Esophagus squamous epithelium (tissue), 5 donors: ENCODE results near the gene CDAN1. TPM values are rescaled to one million over a fixed set of nuclear protein-coding genes. Genes with fewer than 3 reads are reported as not detected.

Experiments used
- DNase-seq: peaks from one replicate; lab custom pipeline; 2025; lab: John Stamatoyannopoulos, UW
- H3K27ac ChIP-seq, 4 donors: fragments of 200-600 bp; sonication (generic); one replicate each; pipeline ENCODE4 v1.5.1; 2016 to 2019; ENCODE audit warnings: mild to moderate bottlenecking in 1 of 4
- H3K27me3 ChIP-seq, 4 donors: fragments of 200-600 bp; sonication (generic); 1 replicate in 3 of 4; 2 replicates in 1 of 4; pipeline versions ENCODE4 v1.5.1 to v1.6.0; 2017 to 2021; ENCODE audit warnings: antibody characterized with exemption in 1 of 4
- H3K36me3 ChIP-seq, 3 donors: fragments of 200-600 bp; sonication (generic); one replicate each; pipeline ENCODE4 v1.5.1; 2016 to 2019
- H3K4me1 ChIP-seq, 3 donors: fragments of 200-600 bp; sonication (generic); one replicate each; pipeline ENCODE4 v1.5.1; 2017 to 2019
- H3K4me3 ChIP-seq, 4 donors: fragments of 200-600 bp; sonication (generic); 1 replicate in 3 of 4; 2 replicates in 1 of 4; pipeline ENCODE4 v1.5.1; 2016 to 2019; ENCODE audit warnings: mild to moderate bottlenecking in 2 of 4, moderate library complexity in 1 of 4
- H3K9me3 ChIP-seq, 3 donors: fragments of 200-600 bp; sonication (generic); one replicate each; pipeline ENCODE4 v1.5.1; 2016 to 2019
- POLR2A ChIP-seq, 4 donors: fragments of 450-650 bp; IDR thresholded peaks; one replicate each; pipeline ENCODE4 v1.6.1; 2017; ENCODE audit warnings: antibody characterized with exemption in 4 of 4, mild to moderate bottlenecking in 4 of 4, moderate library complexity in 3 of 4
- WGBS, 2 donors: methylation state at CpG; one replicate each; pipeline ENCODE4 v1.1.5; 2018; 5-methylcytosine and 5-hydroxymethylcytosine counted together
- intact Hi-C: fragments of 100-400 bp; cut with DNase I; formaldehyde crosslinking; loops from one replicate; pipeline ENCODE4 v1.15.0; 2022
- total RNA-seq, 4 donors: library from RNA; depleted of rRNA; stranded (reverse); fragments of >200 nt; gene quantifications; one replicate each; pipeline ENCODE4 v1.1.0, GENCODE V29; 2016
- TF ChIP-seq, protein P1 (sequence below), 6 experiments: fragments of 450-650 bp in 4 of 6; fragments of 200-600 bp in 2 of 6; sonication (generic) in 2 of 6; IDR thresholded peaks; one replicate each; pipeline ENCODE4 v1.5.1; 2016 to 2019; ENCODE audit warnings: antibody characterized with exemption in 6 of 6, mild to moderate bottlenecking in 4 of 6, moderate library complexity in 4 of 6
- donor health status: DM: yes; HTN: yes; CAD: no.

CDAN1 gene
- total RNA-seq, 4 donors from 2014 or later, result 7.8 to 9.7 (median 8.6) TPM

DNA sequence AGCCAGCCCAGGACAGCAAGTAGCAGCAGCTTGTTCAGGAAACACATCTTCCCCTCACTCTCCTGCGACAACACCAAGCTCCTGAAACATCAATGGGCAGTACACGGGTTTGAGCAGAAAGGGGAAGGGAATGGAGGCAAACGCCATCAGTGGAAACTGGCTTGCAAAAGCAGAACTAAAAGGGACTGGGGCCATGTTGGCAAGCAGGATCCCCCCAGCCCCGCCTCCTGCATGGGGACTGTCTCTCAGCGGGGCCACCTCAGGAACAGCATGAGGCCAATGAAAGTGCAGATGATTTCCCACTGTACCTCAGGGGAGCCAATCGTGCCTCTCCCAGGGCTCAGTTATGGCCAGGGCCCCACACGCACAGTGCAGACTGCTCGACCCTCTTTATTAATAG is 6.8 kb downstream of the CDAN1 start:
- no peak for DNase-seq
- WGBS, 2 donors, result 60 to 90% methylated on average over 1 to 2 of the region's 8 CpGs
- Histone ChIP-seq H3K9me3 (no peaks in the 10 kb centered on the region), H3K36me3 (peaks cover 28 to 100% (median 50%) of the 10 kb centered on the region in 3 donors), H3K27ac (no peak overlapping the region), H3K4me3 (no peak overlapping the region), H3K27me3 (no peaks in the 10 kb centered on the region), H3K4me1 (peaks cover 0 to 4% (median 0%) of the 10 kb centered on the region in 3 donors)
- intact Hi-C loops, result loop anchor here (10.0 kb wide), 1 partner anchor 195 kb away; the partner anchor contains the start of gene TTBK2
- TF ChIP-seq, protein P1, sequence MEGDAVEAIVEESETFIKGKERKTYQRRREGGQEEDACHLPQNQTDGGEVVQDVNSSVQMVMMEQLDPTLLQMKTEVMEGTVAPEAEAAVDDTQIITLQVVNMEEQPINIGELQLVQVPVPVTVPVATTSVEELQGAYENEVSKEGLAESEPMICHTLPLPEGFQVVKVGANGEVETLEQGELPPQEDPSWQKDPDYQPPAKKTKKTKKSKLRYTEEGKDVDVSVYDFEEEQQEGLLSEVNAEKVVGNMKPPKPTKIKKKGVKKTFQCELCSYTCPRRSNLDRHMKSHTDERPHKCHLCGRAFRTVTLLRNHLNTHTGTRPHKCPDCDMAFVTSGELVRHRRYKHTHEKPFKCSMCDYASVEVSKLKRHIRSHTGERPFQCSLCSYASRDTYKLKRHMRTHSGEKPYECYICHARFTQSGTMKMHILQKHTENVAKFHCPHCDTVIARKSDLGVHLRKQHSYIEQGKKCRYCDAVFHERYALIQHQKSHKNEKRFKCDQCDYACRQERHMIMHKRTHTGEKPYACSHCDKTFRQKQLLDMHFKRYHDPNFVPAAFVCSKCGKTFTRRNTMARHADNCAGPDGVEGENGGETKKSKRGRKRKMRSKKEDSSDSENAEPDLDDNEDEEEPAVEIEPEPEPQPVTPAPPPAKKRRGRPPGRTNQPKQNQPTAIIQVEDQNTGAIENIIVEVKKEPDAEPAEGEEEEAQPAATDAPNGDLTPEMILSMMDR (IDR thresholded peaks at IDR 0.05), result no peak

DNA sequence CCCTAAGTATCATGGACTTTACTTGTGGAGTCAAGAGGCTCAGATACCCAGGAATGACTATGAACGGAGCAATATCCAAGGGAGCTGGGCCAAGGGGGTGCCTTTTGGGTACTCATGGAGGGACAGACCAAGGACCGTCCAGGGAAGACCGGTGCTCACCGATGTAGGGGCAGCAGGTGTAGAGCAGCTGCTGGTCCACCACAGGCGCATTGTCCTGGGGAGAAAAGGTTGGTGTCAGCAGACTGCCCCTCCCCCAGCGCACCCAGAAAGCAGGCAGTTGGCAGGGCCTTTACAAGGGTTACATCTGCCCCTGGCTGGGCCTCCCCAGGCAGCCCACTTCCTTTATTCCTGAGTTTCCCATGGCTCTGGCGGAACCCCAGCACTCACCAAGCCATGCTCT is 7.5 kb downstream of the CDAN1 start:
- Histone ChIP-seq H3K27ac (no peak overlapping the region), H3K4me3 (no peak overlapping the region), H3K36me3 (peaks cover 28 to 100% (median 56%) of the 10 kb centered on the region in 3 donors), H3K27me3 (no peaks in the 10 kb centered on the region), H3K4me1 (no peaks in the 10 kb centered on the region), H3K9me3 (no peaks in the 10 kb centered on the region)
- no peak for DNase-seq
- intact Hi-C loops, result no loop called here
- 95 to 100% methylated on average over 3 to 4 of the region's 7 CpGs for WGBS, 2 donors
- TF ChIP-seq, protein P1 (IDR thresholded peaks at IDR 0.05), result no peak
- no peak for TF ChIP-seq POLR2A (IDR thresholded peaks at IDR 0.05)

DNA sequence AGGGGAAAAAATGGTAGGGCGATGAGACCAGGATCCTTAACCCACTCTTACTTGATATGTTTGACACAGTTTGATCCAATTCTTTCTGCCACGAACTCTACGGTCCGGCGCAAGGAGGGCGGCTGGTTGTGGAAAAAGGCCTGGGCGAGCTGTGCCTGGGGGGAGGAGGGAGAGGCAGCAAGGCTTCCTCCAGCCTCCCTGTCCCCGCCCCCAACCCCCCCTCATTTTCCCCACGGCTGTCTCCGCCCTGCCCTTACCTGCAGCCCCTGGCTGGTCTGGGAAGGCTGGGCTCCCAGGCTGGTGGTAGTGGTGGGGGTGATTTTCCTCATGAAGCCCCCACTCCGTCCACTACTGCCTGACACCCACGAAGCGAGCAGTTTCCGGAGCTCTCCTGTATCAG is 8.0 kb downstream of the CDAN1 start:
- no peak for TF ChIP-seq POLR2A (IDR thresholded peaks at IDR 0.05)
- TF ChIP-seq, protein P1 (IDR thresholded peaks at IDR 0.05), result no peak
- H3K4me1 ChIP-seq, result no peaks in the 10 kb centered on the region
- intact Hi-C loops, result no loop called here
- no peaks in the 10 kb centered on the region for H3K27me3 ChIP-seq
- H3K4me3 ChIP-seq, result no peak overlapping the region
- 85 to 86% methylated on average over 9 to 10 of the region's 14 CpGs for WGBS, 2 donors
- peaks cover 28 to 100% (median 56%) of the 10 kb centered on the region in 3 donors for H3K36me3 ChIP-seq
- no peak for DNase-seq
- H3K9me3 ChIP-seq, result no peaks in the 10 kb centered on the region
- H3K27ac ChIP-seq, result no peak overlapping the region

DNA sequence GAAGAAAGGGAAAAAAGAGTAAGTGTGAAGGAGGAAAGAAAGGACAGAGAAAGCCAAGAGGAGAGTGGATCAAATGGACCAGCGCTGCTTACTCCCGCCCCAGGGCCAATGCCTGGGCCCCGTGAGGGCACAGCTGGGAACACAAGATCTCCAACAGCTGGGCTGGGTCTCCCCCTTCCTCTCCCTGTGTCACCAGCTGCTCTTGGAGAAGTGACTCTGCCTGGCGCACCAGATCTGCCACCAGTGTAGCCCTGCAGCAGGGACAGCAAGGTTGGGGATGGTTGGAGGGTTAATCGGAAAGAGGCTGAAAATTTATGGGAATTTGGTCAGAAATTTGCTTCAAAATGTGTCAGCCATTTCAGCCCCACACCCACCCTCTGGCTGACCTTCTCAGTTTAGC is 8.4 kb downstream of the CDAN1 start:
- intact Hi-C loops, result no loop called here
- Histone ChIP-seq H3K4me1 (no peaks in the 10 kb centered on the region), H3K27ac (no peak overlapping the region), H3K9me3 (no peaks in the 10 kb centered on the region), H3K36me3 (peaks cover 28 to 100% (median 57%) of the 10 kb centered on the region in 3 donors), H3K4me3 (no peak overlapping the region), H3K27me3 (no peaks in the 10 kb centered on the region)
- TF ChIP-seq POLR2A (IDR thresholded peaks at IDR 0.05), result no peak
- TF ChIP-seq, protein P1 (IDR thresholded peaks at IDR 0.05), result no peak
- DNase-seq, result no peak
- WGBS, 2 donors, result 84 to 87% methylated on average over 4 to 5 of the region's 5 CpGs

DNA sequence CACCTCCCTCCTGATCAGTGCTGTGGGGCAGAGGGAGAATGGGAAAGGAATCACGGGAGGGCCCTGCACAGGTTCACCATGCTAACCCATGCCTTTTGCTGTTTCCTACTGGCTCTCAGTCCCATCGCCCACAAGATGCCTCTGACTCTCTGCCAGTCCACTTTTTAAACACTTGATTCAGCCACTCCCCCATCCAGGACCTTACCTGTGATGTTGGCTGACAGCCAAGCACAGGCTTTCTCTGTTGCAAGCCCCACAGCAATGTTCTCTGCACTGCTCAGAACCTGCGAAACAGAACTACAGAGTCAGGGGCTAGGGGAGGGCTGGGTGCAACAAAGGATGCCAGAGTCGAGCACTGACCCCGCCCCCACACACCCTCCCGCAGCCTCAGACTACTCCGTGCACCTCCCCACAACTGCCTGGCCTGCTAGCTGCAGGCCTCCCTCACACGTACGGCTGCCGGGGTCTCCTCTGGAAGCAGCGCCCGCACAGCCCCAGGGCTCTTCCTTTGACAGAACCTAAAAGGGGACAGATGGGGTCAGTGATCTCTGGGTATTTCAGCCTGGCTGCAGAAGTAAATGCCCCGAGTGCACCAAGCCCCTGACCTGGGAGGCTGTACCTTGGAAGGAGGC is 9.1 kb downstream of the CDAN1 start:
- 74 to 78% methylated on average over 6 of the region's 13 CpGs for WGBS, 2 donors
- TF ChIP-seq, protein P1 (IDR thresholded peaks at IDR 0.05), result no peak
- no peak for TF ChIP-seq POLR2A (IDR thresholded peaks at IDR 0.05)
- H3K36me3 ChIP-seq, result peaks cover 28 to 100% (median 57%) of the 10 kb centered on the region in 3 donors
- H3K4me1 ChIP-seq, result no peaks in the 10 kb centered on the region
- no peak overlapping the region for H3K27ac ChIP-seq
- no peak overlapping the region for H3K4me3 ChIP-seq
- H3K9me3 ChIP-seq, result no peaks in the 10 kb centered on the region
- no peaks in the 10 kb centered on the region for H3K27me3 ChIP-seq
- DNase-seq, result no peak
- intact Hi-C loops, result no loop called here
